HepG2 (cell line): ENCODE data around the gene NT5C2. TPM values are rescaled to one million over a fixed set of nuclear protein-coding genes. Genes with fewer than 3 reads are reported as not detected.

Experiments
- ADNP ChIP-seq: sonication (generic); formaldehyde crosslinking; IDR thresholded peaks from 2 replicates; pipeline ENCODE4 v1.4.0; 2020; ENCODE audit warnings: missing genetic modification reagents
- CHCHD3 ChIP-seq: sonication (generic); formaldehyde crosslinking; IDR thresholded peaks from 2 replicates; pipeline ENCODE4 v1.8.0; 2022; ENCODE audit warnings: mild to moderate bottlenecking, missing genetic modification reagents, moderate library complexity
- KDM2A ChIP-seq: sonication (generic); formaldehyde crosslinking; IDR thresholded peaks from 2 replicates; pipeline ENCODE4 v1.4.0; 2020; ENCODE audit warnings: low read depth, missing genetic modification reagents, borderline replicate concordance
- MAFF ChIP-seq: IDR thresholded peaks from 2 replicates; pipeline ENCODE4 v1.6.1; 2011; ENCODE audit warnings: low read depth, low read length, improper control_type of control experiment
- MAZ ChIP-seq, 2 experiments: sonication (generic) in 1 of 2; formaldehyde crosslinking in 1 of 2; IDR thresholded peaks; 2 replicates each; pipeline versions ENCODE4 v1.5.0 to v1.6.1; 2012 to 2020; ENCODE audit warnings: low read depth in 2 of 2, mild to moderate bottlenecking in 2 of 2, borderline replicate concordance in 1 of 2, improper control_type of control experiment in 1 of 2, low read length in 1 of 2, missing genetic modification reagents in 1 of 2, moderate library complexity in 1 of 2
- NCOA2 ChIP-seq: sonication (generic); formaldehyde crosslinking; IDR thresholded peaks from 2 replicates; pipeline ENCODE4 v1.8.0; 2022; ENCODE audit warnings: inconsistent platforms
- PPARG ChIP-seq: conservative IDR thresholded peaks from 2 replicates; pipeline ENCODE4 v1.6.1; 2016; ENCODE audit warnings: missing biosample characterization, missing genetic modification reagents
- RAD21 ChIP-seq: fragments of 450-650 bp; formaldehyde crosslinking; IDR thresholded peaks from 2 replicates; pipeline ENCODE4 v1.5.0; 2020; ENCODE audit warnings: mild to moderate bottlenecking
- RFX5 ChIP-seq: IDR thresholded peaks from 2 replicates; pipeline ENCODE4 v1.6.1; 2011; ENCODE audit warnings: low read depth, low read length, improper control_type of control experiment
- STAT5B ChIP-seq: sonication (generic); formaldehyde crosslinking; IDR thresholded peaks from 2 replicates; pipeline ENCODE4 v1.4.0; 2020; ENCODE audit warnings: missing genetic modification reagents
- TCF7 ChIP-seq: sonication (generic); IDR thresholded peaks from 2 replicates; pipeline ENCODE4 v1.6.1; 2016; ENCODE audit warnings: antibody characterized with exemption, low read depth
- ZNF260 ChIP-seq: sonication (generic); formaldehyde crosslinking; IDR thresholded peaks from 2 replicates; pipeline ENCODE4 v1.4.0; 2020; ENCODE audit warnings: missing genetic modification reagents, low read depth, mild to moderate bottlenecking, borderline replicate concordance
- ZNF552 ChIP-seq: sonication (generic); formaldehyde crosslinking; IDR thresholded peaks from 2 replicates; pipeline ENCODE4 v1.9.0; 2022; ENCODE audit warnings: missing genetic modification reagents, mild to moderate bottlenecking, borderline replicate concordance
- ZNF562 ChIP-seq: sonication (generic); formaldehyde crosslinking; IDR thresholded peaks from 2 replicates; pipeline ENCODE4 v1.8.0; 2022; ENCODE audit warnings: missing genetic modification reagents, borderline replicate concordance
- ZNF678 ChIP-seq: sonication (generic); formaldehyde crosslinking; IDR thresholded peaks from 2 replicates; pipeline ENCODE4 v1.4.0; 2020; ENCODE audit warnings: mild to moderate bottlenecking, missing genetic modification reagents
- ZNF737 ChIP-seq: sonication (generic); formaldehyde crosslinking; IDR thresholded peaks from 2 replicates; pipeline ENCODE4 v1.5.0; 2020; ENCODE audit warnings: missing genetic modification reagents, mild to moderate bottlenecking, borderline replicate concordance
- ZNF75D ChIP-seq: sonication (generic); formaldehyde crosslinking; IDR thresholded peaks from 2 replicates; pipeline ENCODE4 v1.8.1; 2023; ENCODE audit warnings: missing genetic modification reagents, mild to moderate bottlenecking, borderline replicate concordance
- polyA plus RNA-seq, 8 experiments: library from polyadenylated mRNA; depleted of rRNA in 3 of 8; stranded (reverse) in 7 of 8; unstranded in 1 of 8; fragments of >200 nt; fragmentation: Illumina TruSeq in 4 of 8; extraction: Trizol in 4 of 8; gene quantifications; 2 replicates each; pipeline versions ENCODE4 v1.2.1 to v1.2.3, GENCODE V29; 2011 to 2016; ENCODE audit warnings: low read depth in 4 of 8, missing spikeins in 1 of 8, mixed read lengths in 1 of 8; ENCODE audit not compliant: insufficient read depth in 1 of 8
- total RNA-seq, 5 experiments: library from RNA; depleted of rRNA; stranded (reverse); fragments of >200 nt; fragmentation: Illumina TruSeq; extraction: Trizol; gene quantifications; 2 replicates each; pipeline ENCODE4 v1.2.3, GENCODE V29; 2016; ENCODE audit warnings: low read depth in 1 of 5
- TF ChIP-seq, protein P1 (sequence below): sonication (generic); formaldehyde crosslinking; IDR thresholded peaks from 2 replicates; pipeline ENCODE4 v1.4.0; 2020; ENCODE audit warnings: mild to moderate bottlenecking, missing genetic modification reagents
- TF ChIP-seq, protein P2 (sequence below): IDR thresholded peaks from 2 replicates; pipeline ENCODE4 v1.6.1; 2016; ENCODE audit warnings: missing compliant biosample characterization, missing genetic modification reagents, borderline replicate concordance
- TF ChIP-seq, protein P3 (sequence below): sonication (generic); formaldehyde crosslinking; IDR thresholded peaks from 2 replicates; pipeline ENCODE4 v1.8.0; 2023; ENCODE audit warnings: mild to moderate bottlenecking, missing genetic modification reagents

Gene NT5C2
- total and polyA plus RNA-seq, 2 of the 13 experiments (the other 11 are each of a cell fraction or from before 2014, with no cell fraction given): 40.6 to 55.2 TPM

- TF ChIP-seq, protein P1, sequence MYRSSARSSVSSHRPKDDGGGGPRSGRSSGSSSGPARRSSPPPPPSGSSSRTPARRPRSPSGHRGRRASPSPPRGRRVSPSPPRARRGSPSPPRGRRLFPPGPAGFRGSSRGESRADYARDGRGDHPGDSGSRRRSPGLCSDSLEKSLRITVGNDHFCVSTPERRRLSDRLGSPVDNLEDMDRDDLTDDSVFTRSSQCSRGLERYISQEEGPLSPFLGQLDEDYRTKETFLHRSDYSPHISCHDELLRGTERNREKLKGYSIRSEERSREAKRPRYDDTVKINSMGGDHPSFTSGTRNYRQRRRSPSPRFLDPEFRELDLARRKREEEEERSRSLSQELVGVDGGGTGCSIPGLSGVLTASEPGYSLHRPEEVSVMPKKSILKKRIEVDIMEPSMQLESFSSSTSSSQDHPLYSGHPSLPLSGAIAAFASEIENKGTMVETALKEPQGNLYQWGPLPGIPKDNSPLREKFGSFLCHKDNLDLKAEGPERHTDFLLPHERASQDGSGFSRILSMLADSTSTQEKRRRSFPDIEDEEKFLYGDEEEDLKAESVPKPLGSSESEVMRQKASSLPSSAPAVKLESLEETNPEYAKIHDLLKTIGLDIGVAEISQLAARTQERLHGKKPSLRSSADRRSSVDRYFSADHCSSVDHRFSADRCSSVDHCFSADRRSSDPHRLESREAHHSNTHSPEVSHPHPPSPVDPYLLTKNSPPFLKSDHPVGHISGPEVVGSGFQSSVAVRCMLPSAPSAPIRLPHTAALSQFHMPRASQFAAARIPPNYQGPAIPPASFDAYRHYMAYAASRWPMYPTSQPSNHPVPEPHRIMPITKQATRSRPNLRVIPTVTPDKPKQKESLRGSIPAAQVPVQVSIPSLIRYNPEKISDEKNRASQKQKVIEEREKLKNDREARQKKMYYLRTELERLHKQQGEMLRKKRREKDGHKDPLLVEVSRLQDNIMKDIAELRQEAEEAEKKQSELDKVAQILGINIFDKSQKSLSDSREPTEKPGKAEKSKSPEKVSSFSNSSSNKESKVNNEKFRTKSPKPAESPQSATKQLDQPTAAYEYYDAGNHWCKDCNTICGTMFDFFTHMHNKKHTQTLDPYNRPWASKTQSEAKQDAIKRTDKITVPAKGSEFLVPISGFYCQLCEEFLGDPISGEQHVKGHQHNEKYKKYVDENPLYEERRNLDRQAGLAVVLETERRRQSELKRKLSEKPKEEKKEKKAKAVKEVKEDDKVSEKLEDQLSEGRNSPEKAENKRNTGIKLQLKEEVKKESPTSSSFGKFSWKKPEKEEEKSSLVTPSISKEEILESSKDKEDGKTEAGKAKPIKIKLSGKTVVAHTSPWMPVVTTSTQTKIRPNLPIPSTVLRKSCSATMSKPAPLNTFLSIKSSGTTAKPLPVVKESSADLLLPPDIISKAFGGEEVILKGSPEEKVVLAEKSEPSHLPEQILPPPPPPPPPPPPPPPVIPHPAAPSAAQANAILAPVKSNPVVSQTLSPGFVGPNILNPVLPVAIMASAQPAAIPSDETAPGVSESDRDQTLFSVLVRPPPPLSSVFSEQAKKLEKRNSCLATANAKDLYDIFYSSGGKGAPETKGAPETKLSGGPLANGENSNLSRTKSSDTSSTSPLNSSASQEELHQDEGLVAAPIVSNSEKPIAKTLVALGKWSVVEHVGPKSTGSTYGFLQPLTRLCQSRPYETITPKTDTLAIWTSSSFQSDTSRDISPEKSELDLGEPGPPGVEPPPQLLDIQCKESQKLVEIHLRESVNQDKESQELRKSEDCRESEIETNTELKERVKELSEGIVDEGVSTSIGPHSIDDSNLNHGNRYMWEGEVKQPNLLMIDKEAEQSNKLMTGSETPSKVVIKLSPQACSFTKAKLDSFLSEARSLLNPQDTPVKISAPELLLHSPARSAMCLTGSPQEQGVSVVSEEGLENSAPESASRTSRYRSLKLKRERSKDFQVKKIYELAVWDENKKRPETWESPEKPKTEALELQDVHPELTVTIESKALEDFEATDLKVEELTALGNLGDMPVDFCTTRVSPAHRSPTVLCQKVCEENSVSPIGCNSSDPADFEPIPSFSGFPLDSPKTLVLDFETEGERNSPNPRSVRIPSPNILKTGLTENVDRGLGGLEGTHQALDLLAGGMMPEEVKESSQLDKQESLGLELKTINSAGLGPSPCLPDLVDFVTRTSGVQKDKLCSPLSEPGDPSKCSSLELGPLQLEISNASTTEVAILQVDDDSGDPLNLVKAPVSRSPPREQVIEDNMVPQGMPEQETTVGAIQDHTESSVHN (CRISPR knock-in tag): no peak
- TF ChIP-seq MAFF (no peak), ZNF737 (CRISPR knock-in tag) (no peak), ZNF75D (CRISPR knock-in tag) (no peak), TCF7 (no peak), MAZ (IDR thresholded peaks at IDR 0.05; ENCODE audit: borderline replicate concordance, low read depth, low read length) (0 out of 2 replicates have a peak, but pooled peaks have one; percentile 46), MAZ (CRISPR knock-in tag; IDR thresholded peaks at IDR 0.05; ENCODE audit: low read depth) (0 out of 2 replicates have a peak, but pooled peaks have one; percentile 40), ZNF260 (CRISPR knock-in tag) (no peak), PPARG (CRISPR knock-in tag) (no peak), ZNF562 (CRISPR knock-in tag) (no peak), NCOA2 (no peak), ZNF678 (no peak), CHCHD3 (no peak), ZNF552 (CRISPR knock-in tag) (no peak), STAT5B (no peak), KDM2A (CRISPR knock-in tag) (no peak), RFX5 (no peak), ADNP (0 out of 2 replicates have a peak, but pooled peaks have one; percentile 31), RAD21 (CRISPR knock-in tag) (no peak)
- TF ChIP-seq, protein P2, sequence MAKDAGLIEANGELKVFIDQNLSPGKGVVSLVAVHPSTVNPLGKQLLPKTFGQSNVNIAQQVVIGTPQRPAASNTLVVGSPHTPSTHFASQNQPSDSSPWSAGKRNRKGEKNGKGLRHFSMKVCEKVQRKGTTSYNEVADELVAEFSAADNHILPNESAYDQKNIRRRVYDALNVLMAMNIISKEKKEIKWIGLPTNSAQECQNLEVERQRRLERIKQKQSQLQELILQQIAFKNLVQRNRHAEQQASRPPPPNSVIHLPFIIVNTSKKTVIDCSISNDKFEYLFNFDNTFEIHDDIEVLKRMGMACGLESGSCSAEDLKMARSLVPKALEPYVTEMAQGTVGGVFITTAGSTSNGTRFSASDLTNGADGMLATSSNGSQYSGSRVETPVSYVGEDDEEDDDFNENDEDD (CRISPR knock-in tag): no peak
- TF ChIP-seq, protein P3, sequence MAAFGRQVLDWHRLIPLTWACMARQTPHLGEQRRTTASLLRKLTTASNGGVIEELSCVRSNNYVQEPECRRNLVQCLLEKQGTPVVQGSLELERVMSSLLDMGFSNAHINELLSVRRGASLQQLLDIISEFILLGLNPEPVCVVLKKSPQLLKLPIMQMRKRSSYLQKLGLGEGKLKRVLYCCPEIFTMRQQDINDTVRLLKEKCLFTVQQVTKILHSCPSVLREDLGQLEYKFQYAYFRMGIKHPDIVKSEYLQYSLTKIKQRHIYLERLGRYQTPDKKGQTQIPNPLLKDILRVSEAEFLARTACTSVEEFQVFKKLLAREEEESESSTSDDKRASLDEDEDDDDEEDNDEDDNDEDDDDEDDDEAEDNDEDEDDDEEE: 0 out of 2 replicates have a peak, but pooled peaks have one; percentile 34
Measured at GRCh38 chr10:103193107-103193819, at the start of gene NT5C2 (continued).
